UCSD-AML1 (cell line): ENCODE measurements around the gene RNF39.

Experiments
- DNase-seq: peaks from one replicate; lab custom pipeline; 2025; ENCODE audit not compliant: unreplicated experiment; lab: John Stamatoyannopoulos, UW

RNF39 gene

GRCh38 chr6:30097902-30098768 lies 22.6 kb upstream of the RNF39 start:
- DNase-seq: no peak

- no peak for DNase-seq
Observed at GRCh38 chr6:30096829-30097228, 21.3 kb upstream of the RNF39 start.

- DNase-seq: no peak
Observed at GRCh38 chr6:30093951-30094661, 18.5 kb upstream of the RNF39 start.

GRCh38 chr6:30092852-30093543 lies 17.4 kb upstream of the RNF39 start:
- DNase-seq: no peak

- no peak for DNase-seq
Observed at GRCh38 chr6:30091577-30092381, 16.2 kb upstream of the RNF39 start.

- no peak for DNase-seq
Observed at GRCh38 chr6:30087876-30088275, 12.3 kb upstream of the RNF39 start.

- DNase-seq: no peak
Observed at GRCh38 chr6:30077218-30077617, 1.6 kb upstream of the RNF39 start.

- no peak for DNase-seq
Observed at GRCh38 chr6:30075790-30076732, 492 bp upstream of the RNF39 start.

- DNase-seq: no peak
Observed at GRCh38 chr6:30074331-30075093, 1.1 kb downstream of the RNF39 start.

- DNase-seq: no peak
Observed at GRCh38 chr6:30073489-30074235, 1.9 kb downstream of the RNF39 start.

- no peak for DNase-seq
Observed at GRCh38 chr6:30071858-30072257, 3.7 kb downstream of the RNF39 start.

GRCh38 chr6:30071081-30071818 lies 4.3 kb downstream of the RNF39 start:
- no peak for DNase-seq

- DNase-seq: no peak
Observed at GRCh38 chr6:30067460-30068139, 8.0 kb downstream of the RNF39 start.

GRCh38 chr6:30066577-30067459 lies 8.8 kb downstream of the RNF39 start, which contains the start of gene PPP1R11:
Gene PPP1R11 (plus strand): TSS chr6:30067198. CDS start chr6:30067411, 213 bp downstream.
- peak; percentile 99 for DNase-seq

- no peak for DNase-seq
Observed at GRCh38 chr6:30066082-30066481, 9.5 kb downstream of the RNF39 start.

GRCh38 chr6:30063315-30063714 lies 12.3 kb downstream of the RNF39 start:
- no peak for DNase-seq
